ENCODE measurements around the gene FAM8A1. TPM values are rescaled to one million over a fixed set of nuclear protein-coding genes. Genes with fewer than 3 reads are reported as not detected.

Gene FAM8A1
- total RNA-seq, 1 donor from 2014 or later: 16.6 TPM

- DNase-seq (ENCODE audit: missing footprints) (no peak), ATAC-seq (no peak)
- intact Hi-C loops (cut with DNase I): no loop called here
Measured at GRCh38 chr6:17593246-17593645, 6.9 kb upstream of the FAM8A1 start.

GRCh38 chr6:17596085-17596484, 4.0 kb upstream of the FAM8A1 start:
- intact Hi-C loops (cut with DNase I): no loop called here
- ATAC-seq (no peak), DNase-seq (ENCODE audit: missing footprints) (no peak)

- ATAC-seq: peak; percentile 56
- DNase-seq (ENCODE audit: missing footprints): peak; percentile 79
- intact Hi-C loops (cut with DNase I): loop anchor here (2.0 to 10.0 kb wide), 2 partner anchors 54 to 106 kb away; partner anchors contain the start of gene NUP153
Measured at GRCh38 chr6:17600527-17601385, 654 bp downstream of the FAM8A1 start.

- no peak for DNase-seq (ENCODE audit: missing footprints)
Measured at GRCh38 chr6:17601386-17601703, 1.2 kb downstream of the FAM8A1 start.

GRCh38 chr6:17602888-17603287, 2.8 kb downstream of the FAM8A1 start:
- no peak for ATAC-seq
- DNase-seq (ENCODE audit: missing footprints): no peak
- intact Hi-C loops (cut with DNase I): loop anchor here (10.0 kb wide), 1 partner anchor 52 kb away; no protein-coding TSS in a partner anchor

More at GRCh38 chr6:17601386-17601703, 1.2 kb downstream of the FAM8A1 start:
- no peak for ATAC-seq
- intact Hi-C loops (cut with DNase I): loop anchor here (2.0 to 10.0 kb wide), 2 partner anchors 53 to 105 kb away; partner anchors contain the start of gene NUP153

- DNase-seq (ENCODE audit: missing footprints): no peak
- intact Hi-C loops (cut with DNase I): loop anchor here (10.0 kb wide), 1 partner anchor 48 kb away; no protein-coding TSS in a partner anchor
- ATAC-seq: no peak
Measured at GRCh38 chr6:17606606-17607005, 6.5 kb downstream of the FAM8A1 start.

- intact Hi-C loops (cut with DNase I): no loop called here
- no peak for DNase-seq (ENCODE audit: missing footprints)
- ATAC-seq: no peak
Measured at GRCh38 chr6:17610835-17611234, 10.7 kb downstream of the FAM8A1 start.

- intact Hi-C loops (cut with DNase I): no loop called here
- no peak for ATAC-seq
- no peak for DNase-seq (ENCODE audit: missing footprints)
Measured at GRCh38 chr6:17612048-17612447, 11.9 kb downstream of the FAM8A1 start.

GRCh38 chr6:17615794-17616193, 15.7 kb downstream of the FAM8A1 start:
- DNase-seq (ENCODE audit: missing footprints): no peak
- intact Hi-C loops (cut with DNase I): no loop called here
- no peak for ATAC-seq

- DNase-seq (ENCODE audit: missing footprints): no peak
- ATAC-seq: no peak
- intact Hi-C loops (cut with DNase I): no loop called here
Measured at GRCh38 chr6:17621003-17621402, 20.9 kb downstream of the FAM8A1 start.

GRCh38 chr6:17622144-17622543, 22.0 kb downstream of the FAM8A1 start:
- intact Hi-C loops (cut with DNase I): no loop called here
- no peak for DNase-seq (ENCODE audit: missing footprints)
- peak; percentile 49 for ATAC-seq

- DNase-seq (ENCODE audit: missing footprints) (no peak), ATAC-seq (peak; percentile 79)
- intact Hi-C loops (cut with DNase I): no loop called here
Measured at GRCh38 chr6:17624396-17624795, 24.3 kb downstream of the FAM8A1 start.

GRCh38 chr6:17628873-17629272, 28.8 kb downstream of the FAM8A1 start:
- ATAC-seq (no peak), DNase-seq (ENCODE audit: missing footprints) (no peak)
- intact Hi-C loops (cut with DNase I): no loop called here

GRCh38 chr6:17629824-17630510, 29.9 kb downstream of the FAM8A1 start:
- DNase-seq (ENCODE audit: missing footprints) (no peak), ATAC-seq (no peak)
- intact Hi-C loops (cut with DNase I): no loop called here

GRCh38 chr6:17630511-17631073, 30.5 kb downstream of the FAM8A1 start:
- no peak for ATAC-seq
- intact Hi-C loops (cut with DNase I): no loop called here
- DNase-seq (ENCODE audit: missing footprints): no peak

GRCh38 chr6:17632934-17633333, 32.8 kb downstream of the FAM8A1 start:
- DNase-seq (ENCODE audit: missing footprints) (no peak), ATAC-seq (no peak)
- intact Hi-C loops (cut with DNase I): no loop called here

GRCh38 chr6:17633465-17634188, 33.5 kb downstream of the FAM8A1 start:
- DNase-seq (ENCODE audit: missing footprints) (no peak), ATAC-seq (no peak)
- intact Hi-C loops (cut with DNase I): no loop called here

GRCh38 chr6:17635568-17635967, 35.5 kb downstream of the FAM8A1 start:
- ATAC-seq (no peak), DNase-seq (ENCODE audit: missing footprints) (no peak)
- intact Hi-C loops (cut with DNase I): no loop called here

GRCh38 chr6:17638212-17638715, 38.2 kb downstream of the FAM8A1 start:
- ATAC-seq: no peak
- no peak for DNase-seq (ENCODE audit: missing footprints)
- intact Hi-C loops (cut with DNase I): no loop called here
